C4-2B (cell line): ENCODE data around the gene TYW1.

Experiments used
- ZFX ChIP-seq: fragments of 450-650 bp; IDR thresholded peaks from 2 replicates; pipeline ENCODE4 v1.6.1; 2017
- TF ChIP-seq, protein P1 (sequence below): fragments of 450-650 bp; conservative IDR thresholded peaks from 2 replicates; pipeline ENCODE4 v1.5.1; 2017; ENCODE audit warnings: mild to moderate bottlenecking

DNA sequence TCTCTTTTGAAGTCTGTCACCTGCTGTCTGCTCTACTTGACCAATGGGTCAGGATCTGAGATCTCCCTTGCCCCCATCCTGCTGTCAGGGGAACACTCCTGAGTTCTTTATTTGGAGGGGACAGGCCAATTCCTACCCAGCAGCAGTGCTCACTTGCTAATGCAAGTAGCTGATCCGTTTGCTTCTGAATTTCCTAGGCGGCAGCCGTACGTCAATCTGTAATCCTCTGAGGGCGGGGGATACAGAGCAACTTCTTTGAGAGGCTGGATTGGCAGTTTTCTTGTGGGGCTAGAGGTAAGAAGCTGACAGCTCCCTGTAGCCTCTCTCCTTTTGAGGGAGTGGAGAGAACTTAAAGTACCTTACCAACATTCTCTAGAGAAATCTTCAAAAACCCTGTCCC, 36.6 kb downstream of the TYW1 start:
- TF ChIP-seq, protein P1, sequence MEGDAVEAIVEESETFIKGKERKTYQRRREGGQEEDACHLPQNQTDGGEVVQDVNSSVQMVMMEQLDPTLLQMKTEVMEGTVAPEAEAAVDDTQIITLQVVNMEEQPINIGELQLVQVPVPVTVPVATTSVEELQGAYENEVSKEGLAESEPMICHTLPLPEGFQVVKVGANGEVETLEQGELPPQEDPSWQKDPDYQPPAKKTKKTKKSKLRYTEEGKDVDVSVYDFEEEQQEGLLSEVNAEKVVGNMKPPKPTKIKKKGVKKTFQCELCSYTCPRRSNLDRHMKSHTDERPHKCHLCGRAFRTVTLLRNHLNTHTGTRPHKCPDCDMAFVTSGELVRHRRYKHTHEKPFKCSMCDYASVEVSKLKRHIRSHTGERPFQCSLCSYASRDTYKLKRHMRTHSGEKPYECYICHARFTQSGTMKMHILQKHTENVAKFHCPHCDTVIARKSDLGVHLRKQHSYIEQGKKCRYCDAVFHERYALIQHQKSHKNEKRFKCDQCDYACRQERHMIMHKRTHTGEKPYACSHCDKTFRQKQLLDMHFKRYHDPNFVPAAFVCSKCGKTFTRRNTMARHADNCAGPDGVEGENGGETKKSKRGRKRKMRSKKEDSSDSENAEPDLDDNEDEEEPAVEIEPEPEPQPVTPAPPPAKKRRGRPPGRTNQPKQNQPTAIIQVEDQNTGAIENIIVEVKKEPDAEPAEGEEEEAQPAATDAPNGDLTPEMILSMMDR = no peak
- TF ChIP-seq ZFX = no peak
